Activated CD4-positive, alpha-beta T cell treated with anti-CD3 and anti-CD28 coated beads, Interleukin-2, amount 10 ng/mL, durations not matched to agents 24 days and 14 days (primary cell): Measurements from ENCODE around the gene KLK2. TPM values are rescaled to one million over a fixed set of nuclear protein-coding genes. Genes with fewer than 3 reads are reported as not detected.

Experiments
- total RNA-seq: library from RNA; stranded (reverse); gene quantifications from 2 replicates; pipeline ENCODE4 v1.2.3, GENCODE V29; 2022

KLK2 gene
- total RNA-seq, 1 donor from 2014 or later = 0.75 TPM

Other genes with a start within 250 kb of the KLK2 start
- not detected in 2 replicates for gene SYT3, start 233.6 kb upstream of the KLK2 start, total RNA-seq
- 0.98 TPM in 1 of 2 replicates, not detected in the other for gene C19orf81, start 224.0 kb upstream of the KLK2 start, total RNA-seq
- not detected in 2 replicates for gene SHANK1, start 153.6 kb upstream of the KLK2 start, total RNA-seq
- gene CLEC11A, start 150.1 kb upstream of the KLK2 start, total RNA-seq = 0.89 and 1.3 TPM in 2 replicates
- gene GPR32, start 103.0 kb upstream of the KLK2 start, total RNA-seq = not detected in 2 replicates
- not detected in 2 replicates for gene ACP4, start 83.0 kb upstream of the KLK2 start, total RNA-seq
- 3.0 TPM in 2 replicates for gene KLK1, start 49.7 kb upstream of the KLK2 start, total RNA-seq
- not detected in 2 replicates for gene KLK15, start 39.9 kb upstream of the KLK2 start, total RNA-seq
- not detected in 2 replicates for gene KLK3, start 18.5 kb upstream of the KLK2 start, total RNA-seq
- gene KLK4, start 38.0 kb downstream of the KLK2 start, total RNA-seq = not detected in 2 replicates
- not detected in 2 replicates for gene KLK5, start 79.6 kb downstream of the KLK2 start, total RNA-seq
- not detected in 2 replicates for gene KLK6, start 96.2 kb downstream of the KLK2 start, total RNA-seq
- not detected in 2 replicates for gene KLK7, start 110.5 kb downstream of the KLK2 start, total RNA-seq
- gene KLK8, start 128.2 kb downstream of the KLK2 start, total RNA-seq = not detected in 2 replicates
- not detected in 2 replicates for gene KLK10, start 146.3 kb downstream of the KLK2 start, total RNA-seq
- gene KLK11, start 153.2 kb downstream of the KLK2 start, total RNA-seq = not detected in 2 replicates
- gene KLK12, start 161.6 kb downstream of the KLK2 start, total RNA-seq = not detected in 2 replicates
- not detected in 2 replicates for gene KLK13, start 191.7 kb downstream of the KLK2 start, total RNA-seq
- gene KLK14, start 209.4 kb downstream of the KLK2 start, total RNA-seq = 0.91 and 1.1 TPM in 2 replicates
- gene CTU1, start 235.0 kb downstream of the KLK2 start, total RNA-seq = 12.8 and 13.4 TPM in 2 replicates